Esophagus squamous epithelium (tissue), 4 donors: ENCODE measurements around the gene BCHE.

Source experiments
- POLR2A ChIP-seq, 4 donors: fragments of 450-650 bp; IDR thresholded peaks; one replicate each; pipeline ENCODE4 v1.6.1; 2017; ENCODE audit warnings: antibody characterized with exemption in 4 of 4, mild to moderate bottlenecking in 4 of 4, moderate library complexity in 3 of 4
- TF ChIP-seq, protein P1 (sequence below), 6 experiments: fragments of 450-650 bp in 4 of 6; fragments of 200-600 bp in 2 of 6; sonication (generic) in 2 of 6; IDR thresholded peaks; one replicate each; pipeline ENCODE4 v1.5.1; 2016 to 2019; ENCODE audit warnings: antibody characterized with exemption in 6 of 6, mild to moderate bottlenecking in 4 of 6, moderate library complexity in 4 of 6

DNA sequence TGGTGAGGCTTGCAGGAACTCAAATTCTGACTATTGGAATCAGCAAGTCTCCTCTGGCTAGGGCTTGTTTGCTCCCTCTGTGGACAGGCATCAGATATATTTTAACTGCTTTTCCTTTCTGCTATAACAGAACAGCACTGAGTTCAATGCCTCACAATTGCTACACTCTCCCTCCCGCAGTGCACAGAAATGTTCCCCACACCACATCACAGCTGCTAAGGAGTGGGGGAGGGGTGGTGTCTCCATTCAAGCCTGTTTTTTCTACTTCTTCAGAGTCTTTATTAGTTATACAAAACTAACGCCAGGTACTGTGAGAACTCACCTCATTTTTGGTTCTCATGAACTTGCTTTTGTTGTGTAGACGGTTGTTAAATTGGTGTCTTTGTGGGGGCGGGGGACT lies 68.5 kb downstream of the BCHE start:
- TF ChIP-seq, protein P1, sequence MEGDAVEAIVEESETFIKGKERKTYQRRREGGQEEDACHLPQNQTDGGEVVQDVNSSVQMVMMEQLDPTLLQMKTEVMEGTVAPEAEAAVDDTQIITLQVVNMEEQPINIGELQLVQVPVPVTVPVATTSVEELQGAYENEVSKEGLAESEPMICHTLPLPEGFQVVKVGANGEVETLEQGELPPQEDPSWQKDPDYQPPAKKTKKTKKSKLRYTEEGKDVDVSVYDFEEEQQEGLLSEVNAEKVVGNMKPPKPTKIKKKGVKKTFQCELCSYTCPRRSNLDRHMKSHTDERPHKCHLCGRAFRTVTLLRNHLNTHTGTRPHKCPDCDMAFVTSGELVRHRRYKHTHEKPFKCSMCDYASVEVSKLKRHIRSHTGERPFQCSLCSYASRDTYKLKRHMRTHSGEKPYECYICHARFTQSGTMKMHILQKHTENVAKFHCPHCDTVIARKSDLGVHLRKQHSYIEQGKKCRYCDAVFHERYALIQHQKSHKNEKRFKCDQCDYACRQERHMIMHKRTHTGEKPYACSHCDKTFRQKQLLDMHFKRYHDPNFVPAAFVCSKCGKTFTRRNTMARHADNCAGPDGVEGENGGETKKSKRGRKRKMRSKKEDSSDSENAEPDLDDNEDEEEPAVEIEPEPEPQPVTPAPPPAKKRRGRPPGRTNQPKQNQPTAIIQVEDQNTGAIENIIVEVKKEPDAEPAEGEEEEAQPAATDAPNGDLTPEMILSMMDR (IDR thresholded peaks at IDR 0.05), result no peak
- TF ChIP-seq POLR2A (IDR thresholded peaks at IDR 0.05), result no peak
